NCI-H82 treated with DMSO at 0.1 percent for 48 hours (cell line): ENCODE measurements around the gene DUSP19.

ENCODE experiments used
- DNase-seq: peaks from one replicate; lab custom pipeline; 2025; ENCODE audit not compliant: unreplicated experiment; lab: John Stamatoyannopoulos, UW

Gene DUSP19

GRCh38 chr2:183124222-183124956 is 45.8 kb downstream of the DUSP19 start, which contains the start of gene NUP35:
NUP35 (plus strand) TSS chr2:183124443; CDS start chr2:183124458, 15 bp downstream.
- DNase-seq = peak; percentile 79

GRCh38 chr2:183124957-183125255 is 46.4 kb downstream of the DUSP19 start:
- no peak for DNase-seq

GRCh38 chr2:183125659-183126341 is 47.3 kb downstream of the DUSP19 start:
- no peak for DNase-seq

- DNase-seq = no peak
Observed at GRCh38 chr2:183126635-183127034, 48.1 kb downstream of the DUSP19 start.

GRCh38 chr2:183134016-183134415 is 55.5 kb downstream of the DUSP19 start:
- no peak for DNase-seq

- DNase-seq = no peak
Observed at GRCh38 chr2:183148955-183149354, 70.4 kb downstream of the DUSP19 start.

- no peak for DNase-seq
Observed at GRCh38 chr2:183149489-183149888, 70.9 kb downstream of the DUSP19 start.
